GM19452 (cell line): ENCODE data around the gene F8.
"Not testable (repeated sequence)": the region's sequence is repeated elsewhere in the genome, so short reads cannot be mapped to it uniquely, and the experiment has no call there.

ENCODE experiments used
- ATAC-seq: cut with Tn5 transposase; IDR thresholded peaks from one replicate; pipeline ENCODE4 v1.9.1; 2021; ENCODE audit not compliant: unreplicated experiment

The F8 gene

DNA sequence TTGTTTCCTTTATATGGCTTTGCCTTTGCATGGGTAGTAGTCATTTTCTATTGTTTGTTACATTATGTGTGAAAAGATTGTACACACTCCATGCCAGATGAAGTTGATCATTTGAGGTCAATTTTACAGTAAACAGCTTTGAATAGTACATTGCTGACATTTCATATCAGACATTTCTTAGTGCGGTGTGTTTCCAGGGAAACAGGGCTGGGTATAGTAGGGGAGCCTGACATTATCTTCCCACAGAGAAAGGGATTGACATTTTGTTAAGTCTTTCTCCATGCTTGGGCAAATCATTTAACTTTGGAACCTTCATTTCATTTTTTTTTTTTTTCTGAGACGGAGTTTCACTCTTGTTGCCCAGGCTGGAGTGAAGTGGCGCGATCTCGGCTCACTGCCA is 9.1 kb upstream of the F8 start:
- ATAC-seq = no peak

DNA sequence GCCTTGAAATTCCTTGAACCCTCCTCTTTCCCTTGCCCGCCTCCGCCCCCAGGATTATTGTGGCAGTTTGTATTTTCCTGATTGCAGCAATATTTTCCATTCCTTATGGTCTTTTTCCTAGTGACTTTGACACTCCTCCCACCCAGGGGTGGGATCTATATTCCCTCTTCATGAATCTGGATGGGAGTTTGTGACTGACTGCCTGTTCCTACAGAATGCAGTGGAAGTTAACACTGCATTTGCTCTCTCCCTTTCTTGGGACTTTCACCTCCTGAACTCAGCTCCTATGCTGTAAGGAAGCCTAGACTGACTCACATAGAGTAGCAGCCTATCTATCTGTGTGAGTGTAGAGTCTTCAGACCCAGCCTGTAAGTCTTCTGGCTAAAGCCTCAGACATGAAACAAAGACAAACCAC is 6.4 kb upstream of the F8 start:
- ATAC-seq = no peak

DNA sequence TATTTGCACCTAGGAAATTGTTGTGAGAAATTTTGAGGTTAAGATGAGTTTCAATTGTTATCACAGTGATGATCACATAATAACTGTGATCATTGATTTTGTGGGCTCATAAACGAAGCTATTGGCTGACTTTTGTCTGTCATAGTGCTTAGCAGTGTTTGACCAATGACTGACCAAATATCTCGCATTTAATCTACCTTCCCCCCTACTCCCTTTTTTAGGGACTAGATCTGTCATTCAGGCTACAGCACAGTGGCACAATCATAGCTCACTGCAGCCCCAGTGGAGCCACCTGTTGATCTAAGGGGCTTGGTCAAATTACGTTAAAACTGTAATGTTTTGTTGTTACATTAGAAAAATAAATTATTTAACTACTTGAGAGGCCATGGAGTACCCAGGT is 5.6 kb upstream of the F8 start:
- ATAC-seq = no peak

DNA sequence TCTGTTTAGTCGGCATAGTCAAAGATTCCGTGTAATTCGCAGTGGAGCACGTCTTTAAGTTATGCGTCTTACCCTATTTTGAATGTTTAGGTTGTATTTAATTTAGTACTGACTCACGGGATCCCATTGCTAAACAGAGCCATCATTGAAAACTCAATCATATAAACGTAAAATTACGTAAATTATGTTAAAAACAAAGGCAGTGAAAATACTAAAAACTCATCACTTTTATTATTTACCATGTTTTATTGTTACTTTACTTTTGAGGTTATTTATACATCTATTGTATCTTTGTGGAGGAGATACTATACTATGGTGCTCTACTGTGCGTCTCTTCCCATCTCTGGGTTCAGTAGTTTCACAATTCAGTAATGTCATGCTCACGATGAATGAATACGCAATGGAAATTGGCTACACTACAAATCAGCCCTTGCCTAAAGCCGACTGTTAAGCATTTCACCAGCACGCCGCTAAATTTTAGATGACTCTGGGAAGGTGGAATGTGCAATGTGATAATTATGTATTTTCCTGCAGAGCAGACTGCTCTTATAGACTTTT is 5.1 kb upstream of the F8 start:
- ATAC-seq = no peak

DNA sequence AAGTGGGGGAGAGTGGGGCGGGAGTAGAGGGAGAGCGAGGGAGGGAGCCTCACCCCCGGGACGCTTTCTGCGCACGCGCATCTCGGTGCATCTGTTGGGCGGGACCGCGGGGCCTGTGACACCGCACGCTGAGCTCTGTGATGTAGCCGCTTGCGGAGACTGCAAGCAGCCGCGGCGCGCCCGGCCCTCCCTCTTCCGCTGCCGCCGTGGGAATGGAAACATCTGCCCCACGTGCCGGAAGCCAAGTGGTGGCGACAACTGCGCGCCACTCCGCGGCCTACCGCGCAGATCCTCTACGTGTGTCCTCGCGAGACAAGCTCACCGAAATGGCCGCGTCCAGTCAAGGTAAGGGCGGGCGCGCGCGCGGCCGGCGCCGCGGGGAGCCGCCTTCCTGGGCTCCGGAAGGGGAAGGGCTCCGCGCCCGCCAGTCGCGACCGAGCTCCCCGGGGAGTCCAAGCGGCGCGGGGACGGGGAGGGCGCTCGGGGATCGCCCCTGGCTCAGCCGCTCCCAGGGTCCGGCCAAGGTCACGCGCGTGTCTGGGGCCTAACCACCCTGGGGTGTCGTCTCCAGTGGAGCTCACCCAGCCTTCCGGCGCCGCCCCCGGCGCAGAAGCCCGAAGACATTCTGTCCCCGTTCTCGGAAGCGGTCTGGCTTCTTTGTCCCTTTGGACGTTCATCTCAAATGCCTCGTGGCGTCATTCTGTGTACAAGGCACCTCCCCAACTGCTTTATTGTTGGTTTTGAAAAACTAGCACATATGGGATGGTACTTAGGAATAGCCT is 4.4 kb upstream of the F8 start, which contains the start of gene FUNDC2:
TSS of gene FUNDC2 (plus strand) at position 118 of the 782 bp plus-strand sequence. CDS start at position 213, 95 bp downstream.
- ATAC-seq = peak; percentile 91

DNA sequence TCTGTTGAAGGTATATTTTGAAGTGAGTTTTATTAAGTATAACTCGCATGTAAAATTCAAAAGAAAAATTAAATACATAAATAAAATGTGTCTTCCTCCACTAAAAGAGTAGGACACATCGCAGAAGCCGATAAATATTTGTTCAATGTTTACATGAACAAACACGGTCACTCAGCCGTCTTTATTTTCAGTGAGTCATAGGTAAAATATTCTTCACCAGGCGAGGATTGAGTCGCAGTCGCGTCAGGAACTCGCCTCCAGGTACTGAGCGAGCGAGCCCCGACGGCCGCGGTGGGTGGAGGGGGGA is 3.9 kb upstream of the F8 start:
- ATAC-seq = no peak

DNA sequence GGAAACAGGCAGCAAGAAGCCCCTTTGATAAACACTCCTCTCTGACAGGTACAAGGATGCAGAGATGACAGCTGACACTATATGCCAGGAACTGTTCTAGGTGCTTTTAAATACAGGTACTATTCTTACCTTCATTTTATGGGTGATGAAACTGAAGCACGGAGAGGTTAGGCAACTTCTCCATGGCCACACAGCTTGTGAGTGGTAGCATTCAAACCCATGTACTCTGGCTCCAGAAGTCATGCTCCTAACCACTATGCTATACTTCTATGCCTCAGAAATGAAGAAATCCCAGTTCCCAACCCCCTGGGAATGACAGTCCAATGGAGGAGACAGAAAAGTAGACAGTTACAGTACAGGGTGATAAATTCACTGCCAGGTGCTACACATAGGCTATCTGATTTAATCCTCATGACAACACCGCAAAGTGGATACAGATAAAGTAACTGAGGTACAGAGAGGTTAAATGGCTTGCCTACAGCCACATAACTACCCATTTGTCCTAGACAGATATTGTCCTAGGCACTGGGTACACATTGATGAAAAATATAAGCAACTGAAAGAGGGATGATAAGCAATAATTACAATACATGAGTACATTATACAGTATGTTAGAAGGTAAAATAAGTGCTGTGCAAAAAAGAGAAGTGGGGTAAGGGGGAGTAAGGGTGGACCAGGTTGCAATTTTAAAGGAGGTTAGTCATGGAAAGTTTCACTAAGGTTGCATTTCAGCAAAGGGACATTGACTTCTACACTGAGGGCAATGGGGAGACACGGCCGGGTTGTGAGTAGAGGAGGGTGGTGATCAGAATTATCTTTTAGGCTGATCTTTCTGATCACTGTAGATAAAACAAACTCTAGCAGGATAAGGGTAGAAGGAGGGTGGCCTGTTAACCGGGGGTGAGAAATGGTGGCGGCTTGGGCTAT is 1.6 kb upstream of the F8 start:
- no peak for ATAC-seq

DNA sequence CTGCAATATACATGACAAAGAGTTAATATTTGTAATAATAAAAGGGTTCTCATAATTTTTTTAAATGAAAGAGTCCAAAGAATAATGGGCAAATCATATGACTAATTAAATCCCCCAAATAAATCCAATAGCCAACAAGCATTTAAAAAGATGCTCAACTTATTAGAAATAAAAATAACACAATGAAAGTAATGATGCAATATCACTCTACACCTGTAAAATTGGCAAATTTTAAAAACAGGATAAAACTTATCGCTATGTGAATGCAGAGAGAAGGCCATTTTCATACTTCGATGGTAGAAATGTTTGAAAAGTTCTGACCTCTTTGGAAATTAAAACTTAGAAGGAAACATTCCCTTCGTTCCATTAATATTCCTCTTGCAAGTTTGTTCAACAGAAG is 1.9 kb downstream of the F8 start:
- ATAC-seq = no peak

DNA sequence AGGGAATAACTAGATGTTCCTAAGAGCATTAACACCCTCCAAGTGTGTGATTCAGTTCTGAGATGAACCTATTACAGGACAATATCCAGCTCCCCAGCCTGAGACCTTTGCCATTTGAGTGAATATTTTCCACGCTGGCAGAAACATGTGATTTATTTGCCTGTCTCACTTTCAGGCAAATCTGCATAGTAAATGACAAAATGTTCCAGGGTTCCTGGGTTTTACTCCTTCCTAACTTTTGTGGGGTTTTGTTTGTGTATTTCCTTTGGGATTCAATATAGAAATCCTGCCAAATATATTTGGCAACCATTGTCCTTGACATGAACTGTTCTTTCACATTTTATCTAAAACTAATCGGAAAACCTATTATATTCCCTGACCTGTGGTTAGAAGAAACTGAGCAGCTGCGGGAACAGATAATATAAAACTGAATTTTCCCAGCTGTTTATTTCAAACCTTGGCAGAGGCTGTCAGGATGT is 12.5 kb downstream of the F8 start:
- ATAC-seq = no peak

DNA sequence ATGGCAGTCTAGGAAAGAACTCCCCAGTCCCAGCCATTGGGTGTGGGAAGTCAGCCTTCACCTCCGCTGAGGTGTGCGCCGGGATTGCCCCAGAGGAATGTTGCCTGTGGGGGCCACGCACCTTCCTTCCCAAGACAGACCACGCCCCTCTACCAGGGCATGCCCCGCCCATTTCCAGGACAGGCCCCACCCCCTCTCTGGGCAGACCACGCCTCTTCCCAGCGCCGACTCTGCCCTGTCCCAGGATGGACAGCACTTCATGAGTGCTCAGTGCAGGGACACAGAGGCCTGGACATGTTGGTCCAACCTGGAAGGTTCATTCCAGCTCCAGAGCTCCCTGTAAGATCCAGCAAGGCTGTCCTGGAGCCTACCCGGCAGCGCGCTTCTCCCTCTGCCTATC is 13.9 kb downstream of the F8 start:
- ATAC-seq = not testable (repeated sequence)

DNA sequence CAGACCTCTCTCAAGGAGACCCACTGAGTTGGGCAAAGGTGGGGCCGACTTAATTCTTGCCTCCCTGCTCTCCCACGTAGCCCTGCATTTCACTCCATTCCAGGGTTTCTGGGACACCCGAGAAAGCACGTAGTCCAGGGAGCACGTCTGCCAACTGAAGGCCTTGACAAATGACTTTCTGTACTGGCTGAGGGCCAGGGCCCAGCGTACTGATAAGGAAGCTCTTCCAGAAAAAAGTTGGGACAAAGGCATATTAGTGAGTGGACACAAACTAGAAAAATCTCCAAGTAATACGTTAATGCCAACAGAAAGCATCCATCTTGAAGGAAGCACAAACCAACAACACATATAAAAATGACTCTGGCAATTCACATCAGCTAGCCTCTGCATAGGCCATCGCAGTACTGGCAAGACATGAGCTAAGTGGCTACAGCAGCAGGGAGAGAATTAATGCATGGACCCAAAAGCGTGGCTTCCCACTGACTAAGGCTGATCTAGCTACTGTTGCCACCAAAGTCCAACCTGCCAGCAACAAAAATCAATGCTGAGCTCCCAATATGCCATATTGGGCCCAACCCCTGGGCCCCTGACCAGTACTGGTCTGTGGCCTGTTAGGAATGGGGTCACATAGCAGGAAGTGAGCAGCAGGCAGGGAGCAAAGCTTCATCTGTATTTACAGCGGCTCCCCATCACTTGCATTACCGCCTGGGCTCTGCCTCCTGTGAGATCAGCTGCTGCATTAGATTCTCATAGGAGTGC is 15.4 kb downstream of the F8 start:
- not testable (repeated sequence) for ATAC-seq

DNA sequence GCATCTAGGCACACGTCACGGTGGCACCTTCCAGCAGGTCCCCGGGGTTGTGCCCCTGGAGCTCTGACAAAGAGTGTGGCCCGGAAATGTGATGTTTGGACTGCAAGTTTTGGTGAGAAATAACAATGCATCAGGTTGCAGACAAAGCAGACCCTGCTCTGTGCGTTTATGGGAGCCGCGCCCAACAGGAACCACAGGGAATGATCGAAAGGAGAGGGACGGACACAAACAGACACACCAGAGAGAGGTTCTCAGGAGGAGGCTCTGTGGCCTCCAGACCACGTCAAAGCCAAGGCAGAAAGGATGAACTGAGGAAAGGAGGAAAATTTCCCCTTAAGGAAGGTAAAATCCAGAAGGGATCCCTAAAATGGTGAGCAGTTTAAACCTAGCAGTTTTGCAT is 16.1 kb downstream of the F8 start:
- not testable (repeated sequence) for ATAC-seq

DNA sequence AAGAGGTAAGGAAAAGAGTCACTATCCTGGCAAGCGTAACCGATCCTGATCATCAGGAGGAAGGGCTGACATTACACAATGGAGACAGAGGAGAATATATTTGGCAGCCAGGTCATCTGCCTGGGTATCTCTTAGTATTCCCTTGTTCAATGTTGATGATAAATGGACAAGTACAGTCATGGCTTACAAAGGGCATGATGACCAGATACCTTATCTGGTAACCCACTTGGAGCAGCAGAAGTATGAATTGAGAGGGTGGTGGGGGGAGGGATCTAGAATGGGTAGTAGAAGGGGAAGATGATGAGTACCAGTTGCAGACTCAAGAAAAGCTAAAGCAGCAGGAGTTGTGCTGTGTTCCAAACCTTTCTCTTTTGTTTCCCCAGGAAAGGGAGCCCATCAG is 17.3 kb downstream of the F8 start:
- no peak for ATAC-seq

DNA sequence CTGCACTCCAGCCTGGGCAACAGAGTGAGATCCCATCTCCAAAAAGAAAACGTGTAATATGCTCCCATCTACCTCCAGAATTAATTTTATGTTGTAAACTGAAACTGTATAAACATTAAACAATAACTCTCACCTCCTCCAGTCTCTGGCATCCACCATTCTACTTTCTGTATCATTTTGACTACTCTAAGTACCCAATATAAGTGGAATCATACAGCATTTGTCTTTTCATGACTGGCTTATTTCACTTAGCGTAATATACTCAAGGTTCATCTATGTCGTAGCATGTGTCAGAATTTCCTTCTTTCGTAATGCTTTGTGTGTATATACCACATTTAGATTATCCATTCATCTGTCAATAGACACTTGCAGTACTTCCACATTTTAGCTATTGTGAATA is 20.6 kb downstream of the F8 start:
- ATAC-seq = no peak

DNA sequence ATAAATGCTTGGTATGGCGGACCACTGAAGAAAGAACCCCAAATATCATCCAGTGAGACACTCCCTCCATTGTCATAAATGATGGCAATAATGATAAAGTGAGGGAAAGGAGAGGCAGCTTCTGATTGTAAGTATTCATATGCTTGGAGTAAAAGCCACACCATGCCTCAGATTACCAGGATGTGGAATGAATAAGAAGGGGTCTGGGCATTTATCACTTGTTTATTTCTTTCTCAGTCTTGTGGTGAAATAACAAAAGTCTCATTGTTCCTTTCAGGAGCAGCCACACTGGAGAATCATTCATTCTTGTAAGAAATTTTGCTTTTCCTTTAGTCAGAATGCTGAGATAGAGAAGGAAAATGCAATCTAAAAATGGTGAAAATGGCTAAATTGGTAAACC is 21.7 kb downstream of the F8 start:
- ATAC-seq = no peak

DNA sequence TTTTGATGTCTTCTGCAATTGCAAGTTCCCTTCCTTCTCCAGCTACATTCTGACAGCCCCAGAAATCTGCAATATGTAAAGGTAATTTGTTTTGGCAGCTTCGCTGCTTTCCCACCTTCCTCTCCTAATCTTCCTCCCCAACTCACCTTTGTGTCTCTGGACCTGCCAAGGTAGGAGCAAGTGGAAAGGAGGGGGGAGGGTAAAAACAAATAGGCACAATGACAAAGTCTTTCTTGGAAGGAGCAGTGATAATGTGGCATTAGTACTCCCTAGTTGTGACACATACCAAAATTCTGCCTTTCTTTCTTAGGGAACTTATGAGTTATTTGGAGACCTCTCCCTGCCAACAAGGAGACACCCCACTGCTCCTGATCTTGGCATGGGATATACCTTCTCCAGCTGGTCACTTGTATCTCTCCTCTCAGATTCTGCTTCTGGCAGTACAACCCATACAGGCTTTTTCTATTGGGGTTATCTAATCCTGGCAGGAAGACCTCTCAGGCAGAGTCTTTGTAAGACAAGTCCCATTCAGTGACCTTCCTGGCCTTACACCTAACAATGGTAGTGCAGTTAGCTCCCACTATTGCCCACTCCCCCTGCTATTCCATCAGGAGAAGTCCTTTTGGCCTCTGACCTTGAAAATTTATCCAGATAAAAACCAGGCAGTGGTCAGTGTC is 24.2 kb downstream of the F8 start:
- no peak for ATAC-seq

DNA sequence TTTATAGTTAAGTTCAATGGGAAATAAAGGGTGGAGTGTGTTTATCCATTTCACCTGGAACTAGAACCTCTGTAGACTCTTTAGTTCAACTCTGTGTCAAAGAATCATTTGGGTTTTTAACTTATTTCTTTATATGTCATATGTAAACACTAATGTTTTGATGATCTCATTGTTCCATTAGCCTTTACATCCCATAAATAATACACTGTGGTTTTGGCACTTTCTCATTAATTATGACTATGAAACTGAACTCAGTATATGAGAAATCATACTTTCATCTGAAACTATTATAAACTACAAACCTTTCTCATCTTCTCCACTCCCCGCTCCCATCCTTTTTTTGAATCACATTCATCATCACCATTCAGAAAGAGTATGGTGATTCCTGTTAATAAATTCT is 31.0 kb downstream of the F8 start:
- no peak for ATAC-seq

DNA sequence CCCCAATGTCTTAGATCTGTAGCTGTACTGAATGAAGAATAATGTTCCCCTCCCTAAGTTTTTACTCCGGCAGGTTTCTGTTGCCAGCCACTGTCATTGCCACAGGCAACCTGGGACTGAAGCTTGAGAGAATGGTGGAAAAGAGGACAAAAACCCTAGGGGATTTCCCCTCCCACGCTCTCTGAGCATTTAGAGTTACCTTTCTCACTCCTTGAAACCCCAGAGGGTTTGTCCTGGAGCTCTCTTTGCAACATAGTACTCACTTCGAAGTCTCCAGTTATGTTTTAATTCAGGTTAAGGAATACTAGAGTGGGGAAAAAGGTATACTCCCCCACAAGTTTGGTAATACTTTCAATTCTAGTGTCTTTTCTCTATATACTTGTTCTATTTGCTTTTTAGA is 31.5 kb downstream of the F8 start:
- no peak for ATAC-seq

DNA sequence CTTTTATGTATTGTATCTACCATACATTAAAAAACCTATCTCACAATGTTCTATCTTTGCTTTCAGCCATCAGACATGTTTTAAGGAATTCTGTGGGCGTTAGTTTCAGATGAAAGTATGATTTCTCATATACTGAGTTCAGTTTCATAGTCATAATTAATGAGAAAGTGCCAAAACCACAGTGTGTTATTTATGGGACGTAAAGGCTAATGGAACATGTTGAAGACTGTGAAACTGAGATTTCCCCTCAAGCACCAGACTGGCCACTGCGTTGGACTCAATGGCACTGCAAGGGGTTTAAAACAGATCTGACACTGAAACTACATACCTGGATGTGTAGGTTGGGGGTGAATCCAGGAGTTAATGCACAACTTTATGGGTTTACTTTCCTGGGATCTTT is 32.0 kb downstream of the F8 start:
- ATAC-seq = no peak

DNA sequence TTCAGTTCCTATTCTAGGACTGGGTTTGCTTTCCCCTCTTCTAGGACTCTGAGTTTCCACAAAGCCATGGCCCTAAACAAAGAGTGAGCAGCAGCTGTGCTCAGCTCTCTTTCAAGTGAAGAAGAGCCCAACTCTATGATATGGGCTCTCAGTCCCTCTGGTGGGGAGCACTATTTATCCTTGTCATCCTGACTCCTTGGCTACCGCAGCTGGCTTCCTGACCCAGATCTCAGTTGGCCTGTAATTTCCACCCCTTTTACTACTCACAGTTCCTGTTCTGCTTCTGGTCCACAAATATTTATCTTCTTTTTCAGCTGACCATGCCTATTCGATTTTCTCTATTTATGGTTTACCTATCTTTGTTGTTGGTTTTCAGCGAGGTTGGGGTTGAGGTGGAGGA is 33.8 kb downstream of the F8 start:
- ATAC-seq = no peak

DNA sequence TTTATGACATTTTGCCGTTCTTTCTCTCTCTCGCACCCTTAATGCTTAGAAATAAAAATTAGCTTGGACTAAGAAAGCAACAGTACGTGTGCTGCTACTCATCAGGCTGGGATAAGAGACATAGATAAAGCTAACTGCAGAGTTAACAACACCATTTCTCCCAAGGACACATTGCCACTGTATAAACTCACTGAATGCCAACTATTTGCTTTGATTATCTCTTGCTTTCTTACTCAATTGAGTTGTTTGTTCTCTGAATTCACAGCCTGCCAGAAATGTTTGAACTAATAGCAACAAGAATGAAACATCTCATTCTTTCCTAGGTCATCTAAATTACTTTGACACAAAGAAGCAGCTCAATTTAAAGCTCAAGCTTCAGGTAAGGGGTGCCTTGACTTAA is 34.6 kb downstream of the F8 start:
- ATAC-seq = no peak
